ENCODE results near the gene VPS51. TPM values are rescaled to one million over a fixed set of nuclear protein-coding genes. Genes with fewer than 3 reads are reported as not detected.

The VPS51 gene
- total and polyA plus RNA-seq, 2 of the 13 experiments (the other 11 are each of a cell fraction or from before 2014, with no cell fraction given) = 76.3 to 90.6 TPM

GRCh38 chr11:65111744-65112545, 15.9 kb downstream of the VPS51 start, which contains the start of gene TM7SF2 (continued):
- TF ChIP-seq REL (CRISPR knock-in tag; conservative IDR thresholded peaks at IDR 0.05) = no peak
- TF ChIP-seq BRCA1 (CRISPR knock-in tag; IDR thresholded peaks at IDR 0.05) = no peak
- peak; percentile 55; the same call in 1 of the 2 replicates for TF ChIP-seq HOXA9 (CRISPR knock-in tag; IDR thresholded peaks at IDR 0.05; ENCODE audit: borderline replicate concordance)
- no peak for TF ChIP-seq ZFP36L1 (CRISPR knock-in tag; IDR thresholded peaks at IDR 0.05)
- no peak for TF ChIP-seq GLI4 (CRISPR knock-in tag; IDR thresholded peaks at IDR 0.05; ENCODE audit: borderline replicate concordance)
- TF ChIP-seq CENPT (CRISPR knock-in tag; IDR thresholded peaks at IDR 0.05; ENCODE audit: low read depth) = no peak
- peak; percentile 91 for TF ChIP-seq TAF1 (CRISPR knock-in tag; IDR thresholded peaks at IDR 0.05)
- TF ChIP-seq ZNF761 (CRISPR knock-in tag; conservative IDR thresholded peaks at IDR 0.05) = 0 out of 2 replicates have a peak, but pooled peaks have one; percentile 23
- TF ChIP-seq NFKBIZ (CRISPR knock-in tag; IDR thresholded peaks at IDR 0.05) = no peak
- TF ChIP-seq ZNF501 (CRISPR knock-in tag; IDR thresholded peaks at IDR 0.05) = peak; percentile 68; the same call in 1 of the 2 replicates
- TF ChIP-seq NR2F2 (IDR thresholded peaks at IDR 0.05; ENCODE audit: borderline replicate concordance, low read depth) = no peak
- no peak for TF ChIP-seq ZSCAN20 (CRISPR knock-in tag; IDR thresholded peaks at IDR 0.05; ENCODE audit: borderline replicate concordance)
- TF ChIP-seq ZNF34 (CRISPR knock-in tag; IDR thresholded peaks at IDR 0.05; ENCODE audit: borderline replicate concordance) = no peak
- TF ChIP-seq RARA (CRISPR knock-in tag; IDR thresholded peaks at IDR 0.05) = 0 out of 2 replicates have a peak, but pooled peaks have one; percentile 12
- no peak for TF ChIP-seq PAF1 (CRISPR knock-in tag; IDR thresholded peaks at IDR 0.05)
- no peak for TF ChIP-seq ZNF329 (CRISPR knock-in tag; IDR thresholded peaks at IDR 0.05; ENCODE audit: low read depth)
- TF ChIP-seq ZNF746 (CRISPR knock-in tag; IDR thresholded peaks at IDR 0.05) = no peak; the same call in 1 of the 2 replicates
- no peak; the same call in 1 of the 2 replicates for TF ChIP-seq ZNF253 (CRISPR knock-in tag; IDR thresholded peaks at IDR 0.05; ENCODE audit: borderline replicate concordance)
- TF ChIP-seq ZBTB2 (CRISPR knock-in tag; IDR thresholded peaks at IDR 0.05; ENCODE audit: low read depth) = no peak
- no peak for TF ChIP-seq SNAPC2 (CRISPR knock-in tag; IDR thresholded peaks at IDR 0.05)
- TF ChIP-seq UBTF (CRISPR knock-in tag; IDR thresholded peaks at IDR 0.05) = no peak; the same call in 1 of the 2 replicates
- TF ChIP-seq ERF (CRISPR knock-in tag; IDR thresholded peaks at IDR 0.05) = no peak
- TF ChIP-seq CENPBD1 (CRISPR knock-in tag; IDR thresholded peaks at IDR 0.05; ENCODE audit: borderline replicate concordance, low read depth) = no peak
- no peak for TF ChIP-seq TFDP1 (CRISPR knock-in tag; IDR thresholded peaks at IDR 0.05; ENCODE audit: borderline replicate concordance)
- no peak for TF ChIP-seq EHMT2 (IDR thresholded peaks at IDR 0.05; ENCODE audit: borderline replicate concordance, low read depth, low read length)
- TF ChIP-seq CHD2 (IDR thresholded peaks at IDR 0.05; ENCODE audit: low read depth, low read length) = no peak
